H9 (cell line): ENCODE data around the gene TRPM3. TPM values are rescaled to one million over a fixed set of nuclear protein-coding genes. Genes with fewer than 3 reads are reported as not detected.

Source experiments
- DNase-seq: peaks from one replicate; pipeline ENCODE4 v3.0.0-alpha.2; 2017
- H2AFZ ChIP-seq: one replicate; pipeline ENCODE4 v1.6.1; 2013; ENCODE audit warnings: mild to moderate bottlenecking, low read length, control low read depth, moderate library complexity
- H2AK5ac ChIP-seq: 2 replicates; pipeline ENCODE4 v1.6.1; 2013; ENCODE audit warnings: low read length, control low read depth, mixed read lengths; ENCODE audit not compliant: insufficient read length
- H2BK120ac ChIP-seq: one replicate; pipeline ENCODE4 v1.6.1; 2013; ENCODE audit warnings: low read depth, mild to moderate bottlenecking, low read length, control low read depth, inconsistent platforms; ENCODE audit not compliant: poor library complexity, severe bottlenecking
- H2BK12ac ChIP-seq: 2 replicates; pipeline ENCODE4 v1.6.1; 2013; ENCODE audit warnings: low read length, control low read depth, mixed read lengths, low read depth; ENCODE audit not compliant: insufficient read length
- H2BK15ac ChIP-seq: 2 replicates; pipeline ENCODE4 v1.6.1; 2013; ENCODE audit warnings: low read depth, low read length, control low read depth
- H2BK20ac ChIP-seq: one replicate; pipeline ENCODE4 v1.6.1; 2013; ENCODE audit warnings: low read depth, mild to moderate bottlenecking, low read length, control low read depth, inconsistent platforms; ENCODE audit not compliant: poor library complexity, severe bottlenecking
- H2BK5ac ChIP-seq: 2 replicates; pipeline ENCODE4 v1.6.1; 2013; ENCODE audit warnings: low read length, control low read depth, mixed read lengths; ENCODE audit not compliant: insufficient read length
- H3K14ac ChIP-seq: 2 replicates; pipeline ENCODE4 v1.6.1; 2013; ENCODE audit warnings: low read length, control low read depth; ENCODE audit not compliant: insufficient read depth
- H3K18ac ChIP-seq: 2 replicates; pipeline ENCODE4 v1.6.1; 2013; ENCODE audit warnings: low read depth, mild to moderate bottlenecking, mixed read lengths, low read length, control low read depth; ENCODE audit not compliant: insufficient read length
- H3K23ac ChIP-seq: 2 replicates; pipeline ENCODE4 v1.6.1; 2013; ENCODE audit warnings: low read length, control low read depth, mixed read lengths, low read depth; ENCODE audit not compliant: insufficient read length
- H3K23me2 ChIP-seq: 2 replicates; pipeline ENCODE4 v1.6.1; 2013; ENCODE audit warnings: low read depth, mild to moderate bottlenecking, mixed read lengths, low read length, control low read depth; ENCODE audit not compliant: insufficient read length, poor library complexity, severe bottlenecking
- H3K27ac ChIP-seq: 2 replicates; pipeline ENCODE4 v1.5.1; 2013; ENCODE audit warnings: low read length, control low read depth, mixed read lengths, low read depth; ENCODE audit not compliant: insufficient read length
- H3K27me3 ChIP-seq: 2 replicates; pipeline ENCODE4 v1.6.1; 2013; ENCODE audit warnings: low read length, control low read depth, inconsistent platforms; ENCODE audit not compliant: insufficient read depth
- H3K4ac ChIP-seq: 2 replicates; pipeline ENCODE4 v1.6.1; 2013; ENCODE audit warnings: low read depth, mild to moderate bottlenecking, control low read depth, inconsistent platforms, low read length, moderate library complexity
- H3K4me1 ChIP-seq: 2 replicates; pipeline ENCODE4 v1.6.1; 2013; ENCODE audit warnings: low read length, control low read depth, inconsistent platforms; ENCODE audit not compliant: insufficient read depth
- H3K4me2 ChIP-seq: 2 replicates; pipeline ENCODE4 v1.6.1; 2013; ENCODE audit warnings: low read length, control low read depth, mixed read lengths; ENCODE audit not compliant: insufficient read length, insufficient read depth
- H3K56ac ChIP-seq: 2 replicates; pipeline ENCODE4 v1.6.1; 2013; ENCODE audit warnings: low read depth, mild to moderate bottlenecking, mixed read lengths, low read length, control low read depth; ENCODE audit not compliant: insufficient read length
- H3K79me1 ChIP-seq: 2 replicates; pipeline ENCODE4 v1.6.1; 2013; ENCODE audit warnings: low read depth, mild to moderate bottlenecking, moderate library complexity, low read length, control low read depth, inconsistent platforms; ENCODE audit not compliant: insufficient read depth, poor library complexity, severe bottlenecking
- H3K79me2 ChIP-seq: 2 replicates; pipeline ENCODE4 v1.6.1; 2013; ENCODE audit warnings: low read length, control low read depth, inconsistent platforms; ENCODE audit not compliant: insufficient read depth
- H3K9ac ChIP-seq: 2 replicates; pipeline ENCODE4 v1.6.1; 2013; ENCODE audit warnings: low read length, control low read depth, mixed read lengths; ENCODE audit not compliant: insufficient read length; ENCODE audit errors: extremely low read depth
- H3K9me3 ChIP-seq: one replicate; pipeline ENCODE4 v1.6.1; 2013; ENCODE audit warnings: low read depth, low read length, inconsistent platforms; ENCODE audit not compliant: control insufficient read depth
- H3T11ph ChIP-seq: one replicate; pipeline ENCODE4 v1.6.1; 2013; ENCODE audit warnings: mild to moderate bottlenecking, low read length, control low read depth, inconsistent platforms
- H4K20me1 ChIP-seq: one replicate; pipeline ENCODE4 v1.6.1; 2013; ENCODE audit not compliant: control insufficient read depth, insufficient read length, insufficient read depth
- H4K5ac ChIP-seq: 2 replicates; pipeline ENCODE4 v1.6.1; 2013; ENCODE audit warnings: low read depth, mild to moderate bottlenecking, mixed read lengths, low read length, control low read depth; ENCODE audit not compliant: insufficient read length
- H4K8ac ChIP-seq: replicated peaks from 2 replicates; pipeline ENCODE4 v1.6.1; 2013; ENCODE audit warnings: low read length, control low read depth, mixed read lengths, low read depth; ENCODE audit not compliant: insufficient read length
- H4K91ac ChIP-seq: 2 replicates; pipeline ENCODE4 v1.6.1; 2013; ENCODE audit warnings: low read depth, mild to moderate bottlenecking, moderate library complexity, mixed read lengths, low read length, control low read depth; ENCODE audit not compliant: insufficient read length
- H3K27ac Mint-ChIP-seq, 3 experiments: 2 replicates in 2 of 3; 3 replicates in 1 of 3; pipeline ENCODE4 v1.8.0; 2020 to 2021; ENCODE audit warnings: mixed read lengths in 3 of 3, mild to moderate bottlenecking in 1 of 3, moderate library complexity in 1 of 3
- H3K27me3 Mint-ChIP-seq: 2 replicates; pipeline ENCODE4 v1.8.0; 2021; ENCODE audit warnings: low read depth, mild to moderate bottlenecking, moderate library complexity, mixed read lengths
- H3K36me3 Mint-ChIP-seq, 3 experiments: 2 replicates in 2 of 3; 3 replicates in 1 of 3; pipeline ENCODE4 v1.8.0; 2020 to 2021; ENCODE audit warnings: low read depth in 3 of 3, mixed read lengths in 3 of 3; ENCODE audit not compliant: insufficient read depth in 1 of 3
- H3K4me1 Mint-ChIP-seq, 2 experiments: 2 replicates each; pipeline ENCODE4 v1.8.0; 2020; ENCODE audit warnings: mixed read lengths in 2 of 2
- H3K4me3 Mint-ChIP-seq, 2 experiments: 2 replicates in 1 of 2; 3 replicates in 1 of 2; pipeline ENCODE4 v1.8.0; 2020 to 2021; ENCODE audit warnings: mild to moderate bottlenecking in 2 of 2, mixed read lengths in 2 of 2, moderate library complexity in 1 of 2
- H3K9me3 Mint-ChIP-seq, 2 experiments: 2 replicates in 1 of 2; 3 replicates in 1 of 2; pipeline ENCODE4 v1.8.0; 2020; ENCODE audit warnings: mild to moderate bottlenecking in 2 of 2, mixed read lengths in 2 of 2, moderate library complexity in 1 of 2
- WGBS: extraction: QIAGEN DNeasy Blood & Tissue Kit; methylation state at CpG from one replicate; pipeline ENCODE4 v1.1.7; 2013; ENCODE audit warnings: missing lambda C conversion rate, low lambda C conversion rate, mixed read lengths; ENCODE audit not compliant: insufficient read length; ENCODE audit errors: extremely low coverage; 5-methylcytosine and 5-hydroxymethylcytosine counted together
- total RNA-seq: library from RNA; stranded (reverse); gene quantifications from 2 replicates; pipeline ENCODE4 v1.2.1, GENCODE V29; 2021
- TF ChIP-seq, protein P1 (sequence below): fragments of 200-600 bp; sonication (generic); conservative IDR thresholded peaks from 3 replicates; pipeline ENCODE4 v1.8.0; 2021; ENCODE audit warnings: antibody characterized with exemption, mild to moderate bottlenecking

Gene TRPM3
- total RNA-seq, 1 experiment from 2014 or later: 10.3 TPM

DNA sequence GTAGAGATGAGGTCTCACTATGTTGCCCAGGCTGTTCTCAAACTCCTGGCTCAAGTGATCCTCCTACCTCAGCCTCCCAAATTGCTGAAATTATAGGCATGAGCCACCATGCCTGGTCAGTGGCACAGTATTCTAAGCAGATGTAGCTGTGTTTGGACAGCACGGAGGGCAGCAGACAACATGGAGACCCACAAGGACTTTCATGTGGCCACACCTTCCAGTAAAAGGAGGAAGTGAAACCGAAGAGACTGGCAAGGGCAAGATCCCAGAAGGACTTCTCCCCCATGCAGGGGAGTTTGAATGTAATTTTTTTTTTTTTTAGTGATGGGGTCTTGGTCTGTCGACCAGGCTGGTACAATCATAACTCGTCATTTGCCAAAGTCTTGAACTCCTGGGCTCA, 172.2 kb downstream of the TRPM3 start:
- DNase-seq: no peak
- TF ChIP-seq, protein P1, sequence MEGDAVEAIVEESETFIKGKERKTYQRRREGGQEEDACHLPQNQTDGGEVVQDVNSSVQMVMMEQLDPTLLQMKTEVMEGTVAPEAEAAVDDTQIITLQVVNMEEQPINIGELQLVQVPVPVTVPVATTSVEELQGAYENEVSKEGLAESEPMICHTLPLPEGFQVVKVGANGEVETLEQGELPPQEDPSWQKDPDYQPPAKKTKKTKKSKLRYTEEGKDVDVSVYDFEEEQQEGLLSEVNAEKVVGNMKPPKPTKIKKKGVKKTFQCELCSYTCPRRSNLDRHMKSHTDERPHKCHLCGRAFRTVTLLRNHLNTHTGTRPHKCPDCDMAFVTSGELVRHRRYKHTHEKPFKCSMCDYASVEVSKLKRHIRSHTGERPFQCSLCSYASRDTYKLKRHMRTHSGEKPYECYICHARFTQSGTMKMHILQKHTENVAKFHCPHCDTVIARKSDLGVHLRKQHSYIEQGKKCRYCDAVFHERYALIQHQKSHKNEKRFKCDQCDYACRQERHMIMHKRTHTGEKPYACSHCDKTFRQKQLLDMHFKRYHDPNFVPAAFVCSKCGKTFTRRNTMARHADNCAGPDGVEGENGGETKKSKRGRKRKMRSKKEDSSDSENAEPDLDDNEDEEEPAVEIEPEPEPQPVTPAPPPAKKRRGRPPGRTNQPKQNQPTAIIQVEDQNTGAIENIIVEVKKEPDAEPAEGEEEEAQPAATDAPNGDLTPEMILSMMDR: no peak
- Histone ChIP-seq H3K27me3 (no peaks in the 10 kb centered on the region), H4K91ac (no peak overlapping the region), H3K56ac (no peak overlapping the region), H2BK12ac (no peak overlapping the region), H3K4me1 (no peaks in the 10 kb centered on the region; the same call in 1 of the 2 replicates), H3K9me3 (no peaks in the 10 kb centered on the region), H3K23me2 (no peaks in the 10 kb centered on the region), H3K18ac (no peak overlapping the region), H2BK15ac (no peak overlapping the region), H2AFZ (no peak overlapping the region), H4K8ac (no peak overlapping the region), H3K14ac (no peak overlapping the region), H3K79me2 (no peaks in the 10 kb centered on the region), H4K20me1 (no peaks in the 10 kb centered on the region), H2BK120ac (no peak overlapping the region), H3K27ac (no peak overlapping the region), H2BK20ac (no peak overlapping the region), H4K5ac (no peak overlapping the region), H3K4me2 (no peak overlapping the region), H3K4ac (no peak overlapping the region), H2AK5ac (no peak overlapping the region), H3K79me1 (no peaks in the 10 kb centered on the region), H3T11ph (no peak overlapping the region), H3K9ac (no peak overlapping the region), H2BK5ac (no peak overlapping the region), H3K23ac (no peak overlapping the region)
- Mint-ChIP-seq H3K9me3 (no peaks in the 10 kb centered on the region), H3K4me3 (no peak overlapping the region), H3K36me3 (no peaks in the 10 kb centered on the region), H3K27me3 (no peaks in the 10 kb centered on the region), H3K4me1 (peaks cover 26 to 32% of the 10 kb centered on the region in 2 experiments), H3K27ac (no peak overlapping the region; a peak in 2 of 7 replicates)
- no CpG with 5 or more reads among the region's 4 CpGs for WGBS
